NAMALWA (cell line): ENCODE results near the gene DDX39B.

Experiments used
- DNase-seq: peaks from one replicate; pipeline ENCODE4 v3.0.0-alpha.2; 2015; ENCODE audit warnings: low spot score

DDX39B gene

DNA sequence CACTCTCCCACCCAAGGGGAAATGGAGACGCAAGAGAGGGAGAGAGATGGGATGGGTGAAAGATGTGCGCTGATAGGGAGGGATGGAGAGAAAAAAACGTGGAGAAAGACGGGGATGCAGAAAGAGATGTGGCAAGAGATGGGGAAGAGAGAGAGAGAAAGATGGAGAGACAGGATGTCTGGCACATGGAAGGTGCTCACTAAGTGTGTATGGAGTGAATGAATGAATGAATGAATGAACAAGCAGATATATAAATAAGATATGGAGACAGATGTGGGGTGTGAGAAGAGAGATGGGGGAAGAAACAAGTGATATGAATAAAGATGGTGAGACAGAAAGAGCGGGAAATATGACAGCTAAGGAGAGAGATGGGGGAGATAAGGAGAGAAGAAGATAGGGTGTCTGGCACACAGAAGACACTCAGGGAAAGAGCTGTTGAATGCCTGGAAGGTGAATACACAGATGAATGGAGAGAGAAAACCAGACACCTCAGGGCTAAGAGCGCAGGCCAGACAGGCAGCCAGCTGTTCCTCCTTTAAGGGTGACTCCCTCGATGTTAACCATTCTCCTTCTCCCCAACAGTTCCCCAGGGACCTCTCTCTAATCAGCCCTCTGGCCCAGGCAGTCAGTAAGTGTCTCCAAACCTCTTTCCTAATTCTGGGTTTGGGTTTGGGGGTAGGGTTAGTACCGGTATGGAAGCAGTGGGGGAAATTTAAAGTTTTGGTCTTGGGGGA is 34.3 kb upstream of the DDX39B start:
- peak; percentile 58 for DNase-seq

DNA sequence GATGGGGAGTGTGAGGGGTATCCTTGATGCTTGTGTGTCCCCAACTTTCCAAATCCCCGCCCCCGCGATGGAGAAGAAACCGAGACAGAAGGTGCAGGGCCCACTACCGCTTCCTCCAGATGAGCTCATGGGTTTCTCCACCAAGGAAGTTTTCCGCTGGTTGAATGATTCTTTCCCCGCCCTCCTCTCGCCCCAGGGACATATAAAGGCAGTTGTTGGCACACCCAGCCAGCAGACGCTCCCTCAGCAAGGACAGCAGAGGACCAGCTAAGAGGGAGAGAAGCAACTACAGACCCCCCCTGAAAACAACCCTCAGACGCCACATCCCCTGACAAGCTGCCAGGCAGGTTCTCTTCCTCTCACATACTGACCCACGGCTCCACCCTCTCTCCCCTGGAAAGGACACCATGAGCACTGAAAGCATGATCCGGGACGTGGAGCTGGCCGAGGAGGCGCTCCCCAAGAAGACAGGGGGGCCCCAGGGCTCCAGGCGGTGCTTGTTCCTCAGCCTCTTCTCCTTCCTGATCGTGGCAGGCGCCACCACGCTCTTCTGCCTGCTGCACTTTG is 33.6 kb upstream of the DDX39B start, which contains the start of gene TNF:
Gene TNF, plus strand, starts transcription at position 231 of the 567 bp plus-strand sequence. Its CDS starts 177 bp downstream, at position 408.
- peak; percentile 63 for DNase-seq

DNA sequence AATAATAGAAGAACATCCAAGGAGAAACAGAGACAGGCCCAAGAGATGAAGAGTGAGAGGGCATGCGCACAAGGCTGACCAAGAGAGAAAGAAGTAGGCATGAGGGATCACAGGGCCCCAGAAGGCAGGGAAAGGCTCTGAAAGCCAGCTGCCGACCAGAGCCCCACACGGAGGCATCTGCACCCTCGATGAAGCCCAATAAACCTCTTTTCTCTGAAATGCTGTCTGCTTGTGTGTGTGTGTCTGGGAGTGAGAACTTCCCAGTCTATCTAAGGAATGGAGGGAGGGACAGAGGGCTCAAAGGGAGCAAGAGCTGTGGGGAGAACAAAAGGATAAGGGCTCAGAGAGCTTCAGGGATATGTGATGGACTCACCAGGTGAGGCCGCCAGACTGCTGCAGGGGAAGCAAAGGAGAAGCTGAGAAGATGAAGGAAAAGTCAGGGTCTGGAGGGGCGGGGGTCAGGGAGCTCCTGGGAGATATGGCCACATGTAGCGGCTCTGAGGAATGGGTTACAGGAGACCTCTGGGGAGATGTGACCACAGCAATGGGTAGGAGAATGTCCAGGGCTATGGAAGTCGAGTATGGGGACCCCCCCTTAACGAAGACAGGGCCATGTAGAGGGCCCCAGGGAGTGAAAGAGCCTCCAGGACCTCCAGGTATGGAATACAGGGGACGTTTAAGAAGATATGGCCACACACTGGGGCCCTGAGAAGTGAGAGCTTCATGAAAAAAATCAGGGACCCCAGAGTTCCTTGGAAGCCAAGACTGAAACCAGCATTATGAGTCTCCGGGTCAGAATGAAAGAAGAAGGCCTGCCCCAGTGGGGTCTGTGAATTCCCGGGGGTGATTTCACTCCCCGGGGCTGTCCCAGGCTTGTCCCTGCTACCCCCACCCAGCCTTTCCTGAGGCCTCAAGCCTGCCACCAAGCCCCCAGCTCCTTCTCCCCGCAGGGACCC is 32.6 kb upstream of the DDX39B start:
- DNase-seq, result no peak

DNA sequence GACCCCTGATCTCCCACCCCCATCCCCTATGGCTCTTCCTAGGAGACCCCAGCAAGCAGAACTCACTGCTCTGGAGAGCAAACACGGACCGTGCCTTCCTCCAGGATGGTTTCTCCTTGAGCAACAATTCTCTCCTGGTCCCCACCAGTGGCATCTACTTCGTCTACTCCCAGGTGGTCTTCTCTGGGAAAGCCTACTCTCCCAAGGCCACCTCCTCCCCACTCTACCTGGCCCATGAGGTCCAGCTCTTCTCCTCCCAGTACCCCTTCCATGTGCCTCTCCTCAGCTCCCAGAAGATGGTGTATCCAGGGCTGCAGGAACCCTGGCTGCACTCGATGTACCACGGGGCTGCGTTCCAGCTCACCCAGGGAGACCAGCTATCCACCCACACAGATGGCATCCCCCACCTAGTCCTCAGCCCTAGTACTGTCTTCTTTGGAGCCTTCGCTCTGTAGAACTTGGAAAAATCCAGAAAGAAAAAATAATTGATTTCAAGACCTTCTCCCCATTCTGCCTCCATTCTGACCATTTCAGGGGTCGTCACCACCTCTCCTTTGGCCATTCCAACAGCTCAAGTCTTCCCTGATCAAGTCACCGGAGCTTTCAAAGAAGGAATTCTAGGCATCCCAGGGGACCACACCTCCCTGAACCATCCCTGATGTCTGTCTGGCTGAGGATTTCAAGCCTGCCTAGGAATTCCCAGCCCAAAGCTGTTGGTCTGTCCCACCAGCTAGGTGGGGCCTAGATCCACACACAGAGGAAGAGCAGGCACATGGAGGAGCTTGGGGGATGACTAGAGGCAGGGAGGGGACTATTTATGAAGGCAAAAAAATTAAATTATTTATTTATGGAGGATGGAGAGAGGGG is 31.7 kb upstream of the DDX39B start:
- no peak for DNase-seq

DNA sequence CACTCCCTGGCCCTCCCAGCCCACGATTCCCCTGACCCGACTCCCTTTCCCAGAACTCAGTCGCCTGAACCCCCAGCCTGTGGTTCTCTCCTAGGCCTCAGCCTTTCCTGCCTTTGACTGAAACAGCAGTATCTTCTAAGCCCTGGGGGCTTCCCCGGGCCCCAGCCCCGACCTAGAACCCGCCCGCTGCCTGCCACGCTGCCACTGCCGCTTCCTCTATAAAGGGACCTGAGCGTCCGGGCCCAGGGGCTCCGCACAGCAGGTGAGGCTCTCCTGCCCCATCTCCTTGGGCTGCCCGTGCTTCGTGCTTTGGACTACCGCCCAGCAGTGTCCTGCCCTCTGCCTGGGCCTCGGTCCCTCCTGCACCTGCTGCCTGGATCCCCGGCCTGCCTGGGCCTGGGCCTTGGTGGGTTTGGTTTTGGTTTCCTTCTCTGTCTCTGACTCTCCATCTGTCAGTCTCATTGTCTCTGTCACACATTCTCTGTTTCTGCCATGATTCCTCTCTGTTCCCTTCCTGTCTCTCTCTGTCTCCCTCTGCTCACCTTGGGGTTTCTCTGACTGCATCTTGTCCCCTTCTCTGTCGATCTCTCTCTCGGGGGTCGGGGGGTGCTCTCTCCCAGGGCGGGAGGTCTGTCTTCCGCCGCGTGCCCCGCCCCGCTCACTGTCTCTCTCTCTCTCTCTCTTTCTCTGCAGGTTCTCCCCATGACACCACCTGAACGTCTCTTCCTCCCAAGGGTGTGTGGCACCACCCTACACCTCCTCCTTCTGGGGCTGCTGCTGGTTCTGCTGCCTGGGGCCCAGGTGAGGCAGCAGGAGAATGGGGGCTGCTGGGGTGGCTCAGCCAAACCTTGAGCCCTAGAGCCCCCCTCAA is 30.5 kb upstream of the DDX39B start, which contains the start of gene LTA:
Gene LTA, plus strand, starts transcription at position 249 of the 871 bp plus-strand sequence. Its CDS starts 454 bp downstream, at position 703.
- peak; percentile 66 for DNase-seq

DNA sequence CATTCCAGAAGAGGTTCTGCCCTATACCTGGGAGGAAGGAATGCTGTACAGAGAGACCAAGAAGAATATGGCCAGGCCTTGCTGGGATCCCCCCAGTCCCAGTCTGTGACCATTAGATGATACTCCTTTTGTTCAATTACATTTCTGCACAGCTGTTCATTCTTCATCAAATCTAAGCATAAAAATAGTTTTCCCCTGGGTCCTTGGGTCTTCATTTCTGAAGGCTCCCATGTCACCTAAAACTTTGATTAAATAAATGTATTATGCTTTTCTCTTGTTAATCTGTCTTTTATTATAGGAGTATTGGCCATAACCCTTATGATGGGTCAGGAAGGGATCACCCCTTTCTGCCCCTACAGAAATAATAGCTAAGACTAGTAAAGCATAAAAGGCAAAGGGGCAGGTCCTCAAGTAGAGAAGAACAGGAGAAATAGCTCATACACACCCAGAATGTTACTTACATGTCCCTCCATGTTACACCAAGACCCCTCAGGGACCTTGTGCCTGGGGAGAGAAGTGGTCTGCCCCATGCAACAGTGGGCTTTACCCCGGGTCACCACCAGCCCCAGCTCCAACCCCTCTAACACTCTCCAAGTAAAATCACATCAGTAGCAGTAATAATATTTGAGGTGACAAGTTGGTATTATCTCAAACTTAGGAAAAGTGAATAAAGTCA is 28.2 kb upstream of the DDX39B start:
- DNase-seq, result no peak

DNA sequence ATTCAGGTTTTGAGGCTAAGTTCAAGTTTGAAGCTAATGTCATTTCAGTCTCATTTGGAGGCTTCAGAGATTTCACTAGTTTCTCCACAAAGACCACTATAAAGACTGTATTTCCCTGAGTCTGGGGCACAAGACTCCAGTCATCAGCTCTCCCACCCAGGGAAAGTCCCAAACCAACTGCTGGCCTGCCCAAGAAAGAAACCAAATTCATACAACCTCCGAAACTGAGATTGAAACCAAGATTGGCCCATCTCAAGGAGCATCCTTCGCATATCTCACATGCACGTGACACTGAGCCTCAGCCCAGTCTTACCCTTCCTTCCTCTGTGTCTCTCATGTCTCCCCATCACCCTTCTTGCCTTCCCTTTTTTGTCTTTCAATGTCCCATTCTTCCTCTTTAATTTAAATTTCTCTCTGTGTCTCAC is 26.7 kb upstream of the DDX39B start:
- DNase-seq, result peak; percentile 60

DNA sequence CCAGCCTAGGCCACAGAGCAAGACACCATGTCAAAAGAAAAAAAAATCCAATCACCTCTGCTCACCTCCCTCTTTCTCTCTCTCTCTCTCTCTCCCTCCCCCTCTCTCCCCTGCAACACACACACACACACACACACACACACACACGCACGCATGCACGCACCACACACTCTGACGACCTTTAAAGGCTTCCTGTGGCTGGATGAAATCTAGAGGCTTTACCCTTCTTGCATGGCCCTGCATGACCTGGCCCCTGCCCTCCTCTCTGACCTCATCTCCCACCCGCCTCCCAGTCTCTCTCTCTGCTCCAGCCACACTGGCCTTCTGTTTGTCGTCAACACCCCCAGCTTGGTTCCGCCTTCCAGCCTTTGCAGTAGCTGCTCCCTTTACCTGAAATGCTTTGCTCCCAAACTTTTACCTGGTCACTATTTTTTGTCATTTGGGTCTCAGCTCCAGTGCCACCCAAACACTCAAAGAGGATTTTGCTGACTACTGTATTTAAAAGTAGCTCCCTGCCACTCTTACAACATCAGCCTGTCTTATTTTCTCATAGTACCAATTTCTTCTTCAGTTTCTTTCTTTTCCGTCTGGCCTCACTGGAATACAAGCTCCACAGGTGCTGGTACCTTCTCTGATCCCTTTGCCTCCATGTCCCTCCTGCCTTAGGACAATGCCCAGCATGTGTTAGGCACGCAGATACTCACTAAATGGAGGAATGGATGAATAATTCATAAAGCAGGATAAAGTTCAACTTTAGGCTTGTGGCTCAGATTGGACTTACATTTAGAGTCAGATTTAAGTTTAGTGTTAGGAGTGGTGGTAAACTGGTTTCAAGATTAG is 25.9 kb upstream of the DDX39B start:
- DNase-seq, result no peak

DNA sequence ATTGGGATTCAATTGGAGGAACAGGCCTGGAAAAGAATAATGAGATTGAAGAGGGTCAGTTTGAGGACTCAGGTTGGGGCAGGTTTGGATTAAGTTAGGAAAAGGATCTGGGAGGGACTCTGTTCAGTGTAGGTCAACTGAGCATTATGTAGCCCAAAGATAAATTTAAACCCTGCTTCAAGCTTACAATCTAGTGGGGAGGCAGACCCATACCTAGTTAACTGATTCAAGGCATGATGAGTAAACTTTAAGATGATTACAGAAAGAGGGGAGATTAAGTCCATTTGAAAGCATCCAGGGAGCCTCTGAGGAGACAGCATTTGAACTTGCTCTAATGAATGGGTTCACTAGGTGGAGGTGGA is 18.9 kb upstream of the DDX39B start:
- no peak for DNase-seq

DNA sequence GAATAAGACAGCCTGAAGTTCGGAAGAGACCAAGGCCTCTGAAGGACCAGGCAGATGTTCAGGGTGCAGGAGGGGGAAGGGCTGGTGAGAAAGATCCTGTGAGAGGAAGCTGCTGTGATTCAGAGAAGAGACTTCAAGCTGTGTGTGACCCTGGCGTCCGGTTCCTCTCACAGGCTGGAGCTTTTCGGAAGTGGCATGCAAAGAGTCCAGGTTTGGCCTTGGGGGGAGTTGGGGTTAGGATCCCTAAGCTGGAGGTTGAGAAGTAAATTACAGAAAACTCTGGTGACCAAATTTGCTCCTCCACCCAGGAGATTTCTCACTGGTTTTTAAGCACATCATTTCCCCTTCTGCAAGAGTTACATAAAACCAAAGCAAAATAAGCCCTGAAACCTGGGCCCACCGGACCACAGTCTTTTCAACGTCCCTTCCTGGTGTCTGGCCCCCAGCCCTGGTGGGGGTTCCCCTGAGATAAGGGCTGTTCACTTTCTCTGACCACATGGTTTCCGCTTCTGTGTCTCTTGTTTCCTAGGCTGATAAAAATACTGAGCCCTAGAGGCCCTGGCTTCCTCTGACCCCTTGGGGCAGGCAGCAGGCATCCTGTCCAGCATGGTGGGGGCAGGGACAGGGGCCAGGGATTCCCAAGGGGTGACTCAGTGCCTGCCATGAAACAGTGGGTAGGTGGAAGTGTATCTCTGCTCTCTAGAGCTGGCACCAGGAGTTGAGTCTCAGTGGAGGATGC is 18.3 kb upstream of the DDX39B start:
- DNase-seq, result peak; percentile 86

DNA sequence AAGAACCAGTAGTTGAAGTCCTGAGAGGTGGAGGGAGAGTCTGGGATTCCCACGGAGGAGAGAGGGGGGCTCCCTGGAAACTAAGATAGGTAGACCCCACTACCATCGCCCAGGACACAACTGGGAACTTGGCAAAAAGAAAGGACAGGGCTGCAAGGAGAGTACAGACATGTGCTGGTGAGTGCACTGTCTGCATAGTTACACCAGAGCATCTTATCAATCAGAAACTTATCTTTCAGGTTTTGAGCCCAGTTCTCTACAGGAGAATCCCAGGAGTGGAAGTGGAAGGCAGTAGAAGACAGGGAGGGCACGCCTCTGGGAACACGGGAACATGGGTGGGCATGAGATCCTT is 17.8 kb upstream of the DDX39B start:
- no peak for DNase-seq

DNA sequence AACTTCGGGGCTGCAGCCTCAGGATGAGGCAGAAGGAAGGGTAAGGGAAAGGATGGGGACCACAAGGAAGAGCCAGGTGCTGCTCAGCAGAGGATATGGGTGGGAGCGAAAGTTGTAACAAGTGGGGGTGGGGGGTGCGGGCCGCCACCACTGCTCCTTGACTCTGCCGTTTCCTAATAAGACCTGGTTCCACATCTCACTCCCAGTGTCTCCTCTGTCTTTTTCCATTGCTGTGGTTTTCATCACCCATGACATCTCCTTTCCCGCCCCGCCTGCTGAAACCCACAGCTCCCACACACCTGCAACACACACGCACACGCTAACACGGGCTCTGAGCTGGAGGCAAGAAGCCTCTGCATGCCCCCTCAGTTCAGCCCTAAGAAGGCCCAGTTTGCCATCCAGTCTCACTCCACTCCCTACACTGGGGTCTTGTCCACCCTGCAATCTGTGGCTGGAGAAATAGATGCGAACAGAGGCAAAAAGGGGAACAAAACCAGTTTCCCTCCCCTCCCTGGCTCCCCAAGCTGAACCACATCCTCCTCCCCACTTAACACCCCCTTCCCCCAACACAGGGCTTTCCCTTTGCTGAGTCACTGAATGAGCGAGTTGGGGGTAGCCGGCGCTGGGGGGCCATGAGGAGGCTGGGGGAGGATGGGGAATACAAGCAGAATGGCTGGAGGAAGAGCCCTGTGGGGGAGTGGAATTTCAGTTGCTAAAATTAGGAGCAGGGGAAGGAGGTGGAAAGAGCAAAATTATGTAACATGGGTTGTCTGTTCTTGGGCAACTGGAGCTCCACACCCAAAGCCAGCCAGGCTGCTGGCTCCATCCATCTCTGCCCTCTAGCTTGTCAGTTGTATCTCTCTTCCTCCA is 17.1 kb upstream of the DDX39B start:
- DNase-seq, result peak; percentile 64

DNA sequence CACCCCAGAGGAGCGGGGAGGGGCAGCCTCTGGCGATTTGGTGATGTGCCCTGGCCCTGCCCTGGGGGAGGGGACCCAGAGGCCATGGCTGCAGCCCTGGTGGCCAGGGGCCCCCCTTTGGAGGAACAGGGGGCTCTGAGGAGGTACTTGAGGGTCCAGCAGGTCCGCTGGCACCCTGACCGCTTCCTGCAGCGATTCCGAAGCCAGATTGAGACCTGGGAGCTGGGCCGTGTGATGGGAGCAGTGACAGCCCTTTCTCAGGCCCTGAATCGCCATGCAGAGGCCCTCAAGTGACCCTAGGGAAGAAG is 16.5 kb upstream of the DDX39B start:
- DNase-seq, result no peak

DNA sequence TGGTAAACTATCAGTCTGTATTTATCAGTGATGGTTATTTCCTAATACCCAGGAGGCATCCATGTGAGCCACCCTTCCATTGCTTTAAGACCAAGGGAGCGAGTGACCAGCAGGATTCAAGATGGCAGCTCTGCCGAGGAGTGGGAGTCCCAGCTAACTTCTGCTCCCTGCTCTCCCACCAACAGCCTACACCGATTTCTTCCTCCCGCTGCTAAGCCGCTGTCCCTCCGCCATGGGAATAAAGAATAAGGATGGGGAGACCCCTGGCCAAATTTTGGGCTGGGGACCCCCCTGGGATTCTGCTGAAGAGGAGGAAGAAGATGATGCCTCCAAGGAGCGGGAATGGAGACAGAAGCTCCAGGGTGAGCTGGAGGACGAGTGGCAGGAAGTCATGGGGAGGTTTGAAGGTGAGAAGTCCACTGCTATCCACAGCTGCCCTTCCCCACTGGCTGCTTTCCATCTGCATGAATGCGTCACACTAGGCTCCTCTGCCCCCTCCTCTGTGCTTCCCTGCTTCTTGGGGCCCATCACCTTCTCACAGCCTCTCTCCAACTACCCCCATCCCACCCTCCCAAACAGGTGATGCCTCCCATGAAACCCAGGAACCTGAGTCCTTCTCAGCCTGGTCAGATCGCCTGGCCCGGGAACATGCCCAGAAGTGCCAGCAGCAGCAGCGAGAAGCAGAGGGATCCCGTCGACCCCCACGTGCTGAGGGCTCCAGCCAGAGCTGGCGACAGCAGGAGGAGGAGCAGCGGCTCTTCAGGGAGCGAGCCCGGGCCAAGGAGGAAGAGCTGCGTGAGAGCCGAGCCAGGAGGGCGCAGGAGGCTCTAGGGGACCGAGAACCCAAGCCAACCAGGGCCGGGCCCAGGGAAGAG is 15.9 kb upstream of the DDX39B start:
- no peak for DNase-seq

DNA sequence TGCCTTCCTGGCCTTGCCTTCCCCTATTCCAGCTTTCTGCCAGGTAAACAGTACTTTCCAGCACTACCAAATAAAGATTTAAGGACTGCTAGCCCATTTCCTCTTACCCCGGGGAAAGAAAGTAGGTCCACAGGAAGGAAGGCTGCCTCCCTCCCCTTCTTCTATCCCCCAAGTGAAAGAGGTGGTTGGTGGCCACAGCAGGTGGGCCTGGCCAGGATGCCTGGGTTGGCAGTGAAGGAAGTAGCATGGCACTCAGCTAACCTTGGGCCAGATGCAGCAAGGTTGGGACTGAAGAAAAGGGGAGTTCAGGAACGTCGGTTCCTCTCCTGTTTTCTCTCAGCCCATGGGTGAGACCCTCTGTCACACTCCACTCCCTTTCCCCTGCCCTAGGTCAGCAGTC is 14.5 kb upstream of the DDX39B start:
- DNase-seq, result no peak

DNA sequence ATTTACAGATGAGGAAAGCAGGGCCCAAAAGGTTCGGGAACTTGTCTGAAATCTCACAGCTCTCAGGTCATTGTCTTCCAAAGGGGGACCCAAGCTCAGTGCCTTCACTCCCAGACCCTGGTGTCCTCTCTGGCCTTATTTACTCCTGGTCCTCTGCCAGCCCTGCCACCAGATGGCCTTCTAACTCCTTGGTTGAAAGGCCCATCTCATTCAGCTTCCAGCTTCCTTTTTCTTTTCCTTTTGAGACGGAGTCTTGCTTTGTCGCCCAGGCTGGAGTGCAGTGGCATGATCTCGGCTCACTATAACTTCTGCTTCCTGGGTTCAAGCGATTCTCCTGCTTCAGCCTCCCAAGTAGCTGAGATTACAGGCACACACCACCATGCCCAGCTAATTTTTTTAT is 9.6 kb upstream of the DDX39B start:
- DNase-seq, result peak; percentile 82

DNA sequence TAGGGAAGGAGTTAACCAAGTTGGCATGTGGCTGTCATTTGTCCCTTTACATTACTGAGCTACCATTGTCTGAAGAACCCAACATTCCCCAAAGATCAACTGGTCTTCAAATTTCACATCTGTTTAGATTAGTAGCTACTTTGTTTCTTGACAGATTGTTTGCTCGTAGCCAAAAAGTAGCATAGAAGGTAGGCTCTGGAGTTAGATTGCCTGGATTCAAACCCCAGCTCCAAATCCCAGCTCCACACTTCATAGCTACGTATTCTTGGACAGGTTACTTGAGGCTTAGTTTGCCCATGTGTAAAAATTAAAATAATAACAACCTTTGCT is 6.7 kb upstream of the DDX39B start:
- DNase-seq, result no peak
